GM18507 (cell line): Measurements from ENCODE around the gene ZBTB46.
"Not testable (repeated sequence)": the region's sequence is repeated elsewhere in the genome, so short reads cannot be mapped to it uniquely, and the experiment has no call there.

ENCODE experiments used
- DNase-seq: peaks from one replicate; pipeline ENCODE4 v3.0.0; 2011; ENCODE audit warnings: low read depth; ENCODE audit not compliant: insufficient read length; ENCODE audit errors: extremely low spot score
- FAIRE-seq: peaks from 2 replicates; lab custom pipeline; 2011; peaks lifted over from hg19 to GRCh38; lab: Jason Lieb, UNC

The ZBTB46 gene

DNA sequence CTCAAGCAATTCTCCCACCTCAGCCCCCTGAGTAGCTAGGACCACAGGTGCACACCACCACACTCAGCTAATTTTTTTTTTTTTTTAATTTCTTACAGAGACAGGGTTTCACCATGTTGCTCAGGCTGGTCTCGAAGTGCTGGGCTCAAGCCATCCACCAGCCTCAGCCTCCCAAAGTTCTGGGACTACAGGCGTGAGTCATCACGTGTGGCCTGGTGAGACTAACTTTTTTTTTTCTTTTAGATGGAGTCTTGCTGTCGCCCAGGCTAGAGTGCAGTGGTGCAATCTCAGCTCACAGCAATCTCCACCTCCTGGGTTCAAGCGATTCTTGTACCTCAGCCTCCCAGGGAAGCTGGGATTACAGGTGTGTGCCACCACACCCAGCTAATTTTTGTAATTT lies 31.9 kb downstream of the ZBTB46 start:
- not testable (repeated sequence) for FAIRE-seq, DNase-seq

DNA sequence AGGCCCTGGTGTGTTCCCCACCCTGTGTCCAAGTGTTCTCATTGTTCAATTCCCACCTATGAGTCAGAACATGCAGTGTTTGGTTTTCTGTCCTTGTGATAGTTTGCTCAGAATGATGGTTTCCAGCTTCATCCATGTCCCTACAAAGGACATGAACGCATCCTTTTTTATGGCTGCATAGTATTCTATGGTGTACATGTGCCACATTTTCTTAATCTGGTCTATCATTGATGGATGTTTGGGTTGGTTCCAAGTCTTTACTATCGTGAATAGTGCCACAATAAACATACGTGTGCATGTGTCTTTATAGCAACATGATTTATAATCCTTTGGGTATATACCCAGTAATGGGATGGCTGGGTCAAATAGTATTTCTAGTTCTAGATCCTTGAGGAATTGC lies 33.9 kb downstream of the ZBTB46 start:
- FAIRE-seq, DNase-seq: not testable (repeated sequence)

DNA sequence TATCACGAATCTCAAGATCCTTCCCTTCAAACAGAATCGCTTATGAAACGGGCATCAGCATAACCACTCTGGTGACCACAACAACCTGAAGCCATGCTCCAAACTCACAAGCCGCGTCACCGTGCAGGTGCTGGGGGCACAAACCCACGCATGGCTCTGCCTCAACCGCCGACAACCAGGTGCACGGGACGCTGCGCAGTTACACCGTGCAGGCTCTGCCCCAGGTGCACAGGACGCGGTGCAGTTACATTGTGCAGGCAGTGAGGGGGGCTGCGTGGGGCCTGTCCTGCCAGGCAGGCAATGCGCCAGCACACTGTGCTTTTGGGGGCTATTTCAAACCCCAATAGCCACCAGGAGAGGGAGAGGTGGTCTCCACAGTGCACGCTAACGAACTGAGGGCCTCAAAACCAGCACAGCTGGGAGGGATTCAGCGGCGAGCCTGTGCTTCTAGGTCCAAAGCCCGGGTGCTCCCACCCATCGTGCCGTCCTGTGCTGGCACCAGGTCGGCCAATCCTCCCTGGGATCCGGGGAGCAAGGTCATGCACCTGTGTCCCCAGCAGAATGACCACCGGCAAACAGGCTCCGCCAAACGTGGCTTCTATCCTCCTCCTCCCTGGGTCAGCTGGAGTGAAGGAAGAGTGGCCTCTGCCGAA lies 35.8 kb downstream of the ZBTB46 start:
- DNase-seq (no peak), FAIRE-seq (no peak)

DNA sequence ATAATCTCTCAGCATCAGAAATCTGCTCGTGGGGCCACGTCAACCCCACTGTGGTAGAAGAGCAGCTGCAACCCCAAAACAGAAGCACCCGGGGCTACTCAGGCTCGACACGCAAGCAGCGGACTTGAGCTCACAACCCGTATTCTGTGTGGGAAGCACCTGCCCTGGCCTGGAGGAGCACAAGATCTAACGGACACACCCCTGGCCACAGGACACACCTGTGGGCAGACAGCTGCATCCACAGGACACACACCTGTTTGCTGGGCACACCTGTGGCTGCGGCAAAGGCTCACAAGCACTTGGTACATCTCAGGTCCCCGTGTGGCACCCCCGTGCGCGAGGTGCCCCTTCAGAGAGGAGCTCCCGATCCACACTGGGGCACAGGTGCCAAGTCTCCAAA lies 36.5 kb downstream of the ZBTB46 start:
- DNase-seq (no peak), FAIRE-seq (no peak)

DNA sequence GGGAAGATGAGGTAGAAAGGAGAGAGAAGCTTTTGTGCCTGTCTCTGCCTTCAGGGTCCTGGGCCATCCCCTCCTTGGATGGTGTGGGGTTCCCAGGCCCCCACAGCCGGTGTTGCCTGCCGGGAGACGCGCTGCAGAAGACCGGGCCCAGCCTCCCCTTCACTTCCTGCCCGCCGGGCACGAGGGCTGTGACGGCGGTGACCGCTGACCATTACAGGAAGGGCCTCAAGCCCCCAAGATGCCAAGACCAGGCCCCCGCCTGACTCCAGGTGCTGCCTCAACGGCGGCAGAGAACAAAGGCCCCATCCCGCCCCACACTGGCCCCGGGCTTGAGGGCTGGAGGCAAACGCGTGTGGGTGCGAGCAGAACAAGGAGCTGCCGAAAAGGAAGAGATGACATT lies 38.2 kb downstream of the ZBTB46 start:
- FAIRE-seq (no peak), DNase-seq (no peak)

DNA sequence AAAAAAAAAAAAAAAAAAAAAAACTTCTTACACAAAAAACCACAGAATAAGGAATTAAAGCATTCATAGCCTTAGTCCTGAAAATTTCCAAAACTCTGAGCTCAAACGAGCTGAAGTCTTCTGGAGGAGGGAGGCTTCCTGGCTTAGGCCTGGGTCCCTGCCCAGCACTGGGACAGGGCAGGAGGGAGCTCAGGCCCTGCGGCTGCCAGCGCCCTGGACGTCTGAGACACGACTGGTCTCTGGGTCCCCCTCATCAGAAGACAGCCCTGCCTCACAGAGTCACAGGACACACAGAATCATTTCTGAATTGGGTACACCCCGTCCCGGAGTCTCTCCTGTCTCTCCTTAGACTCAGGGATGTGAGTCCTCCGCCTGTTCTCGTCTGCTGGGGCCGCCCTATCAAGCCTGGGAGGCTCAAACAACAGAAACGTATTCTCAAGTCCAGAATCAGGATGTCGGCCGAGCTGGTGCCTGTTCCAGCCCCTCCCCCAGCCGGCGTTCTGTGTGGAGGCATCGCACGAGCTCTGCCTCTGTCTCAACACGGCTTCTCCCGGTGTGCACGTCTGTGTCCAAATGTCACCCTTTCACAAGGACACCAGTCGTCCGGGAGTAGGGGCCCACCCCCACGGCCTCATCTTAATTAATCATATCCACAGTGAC lies 39.4 kb downstream of the ZBTB46 start:
- DNase-seq, result no peak
- FAIRE-seq, result no peak

DNA sequence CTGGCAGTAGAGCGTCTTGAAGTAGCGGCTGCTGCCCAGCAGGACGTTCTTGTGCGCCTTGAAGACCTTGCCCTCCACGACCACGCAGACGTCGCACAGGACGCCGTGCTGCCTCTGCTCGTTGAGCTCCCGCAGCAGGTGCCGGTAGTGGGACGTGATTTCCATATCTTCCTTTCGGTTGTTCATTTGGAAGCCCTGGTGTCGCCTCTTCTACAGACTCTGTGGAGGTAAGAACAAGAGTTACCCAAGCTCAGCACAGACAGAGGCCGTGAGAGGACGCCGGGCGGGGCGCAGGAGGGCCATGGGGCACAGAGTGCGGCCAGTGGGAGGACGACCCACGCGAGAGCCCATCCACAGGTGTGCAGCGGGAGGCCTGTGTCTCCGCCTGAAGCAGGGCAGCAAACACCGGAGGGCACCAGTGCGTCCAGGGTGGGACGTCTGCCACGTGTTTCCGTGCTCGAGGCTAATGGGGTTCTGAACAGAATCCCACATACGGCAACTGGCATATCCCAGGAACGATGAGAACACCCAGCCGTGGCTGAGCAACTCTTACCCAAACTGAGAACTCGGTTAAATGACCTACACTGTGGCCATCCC lies 40.4 kb downstream of the ZBTB46 start:
- no peak for FAIRE-seq
- DNase-seq, result no peak

DNA sequence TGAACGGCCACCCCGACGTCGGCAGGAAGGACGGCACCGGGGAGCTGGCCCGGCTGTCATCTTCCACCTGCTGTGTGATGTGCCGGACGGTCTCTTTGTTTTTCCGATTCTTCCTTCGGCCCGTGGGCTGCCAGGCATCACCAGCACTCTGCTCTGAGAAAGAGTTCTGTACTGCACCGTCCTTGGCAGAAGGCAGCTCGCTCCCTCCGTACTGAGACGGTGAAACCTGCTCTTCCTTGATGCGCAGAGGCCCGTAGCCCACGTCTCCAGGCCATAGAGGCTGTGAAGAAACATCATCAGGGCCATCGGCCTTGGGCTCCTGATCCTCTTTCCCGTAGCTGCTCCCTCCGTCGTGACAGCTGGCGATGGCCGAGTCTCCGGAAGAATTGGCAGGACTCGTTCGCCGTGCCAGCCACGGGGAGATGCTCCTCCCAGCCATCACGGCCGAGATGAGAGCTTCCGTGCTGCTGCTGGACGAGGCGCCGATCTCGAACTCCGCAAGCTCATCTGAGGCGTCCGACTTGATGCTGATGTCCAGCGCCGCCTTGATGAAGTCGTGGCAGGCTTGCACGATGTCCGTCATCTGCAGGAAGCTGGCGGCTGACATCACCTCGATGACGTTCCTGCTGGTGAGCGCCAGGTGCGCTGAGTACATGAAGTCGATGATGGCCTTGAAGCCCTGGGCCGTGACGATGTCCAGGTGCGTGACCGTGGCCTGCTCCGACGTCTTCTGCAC lies 41.1 kb downstream of the ZBTB46 start:
- no peak for FAIRE-seq
- DNase-seq, result no peak

DNA sequence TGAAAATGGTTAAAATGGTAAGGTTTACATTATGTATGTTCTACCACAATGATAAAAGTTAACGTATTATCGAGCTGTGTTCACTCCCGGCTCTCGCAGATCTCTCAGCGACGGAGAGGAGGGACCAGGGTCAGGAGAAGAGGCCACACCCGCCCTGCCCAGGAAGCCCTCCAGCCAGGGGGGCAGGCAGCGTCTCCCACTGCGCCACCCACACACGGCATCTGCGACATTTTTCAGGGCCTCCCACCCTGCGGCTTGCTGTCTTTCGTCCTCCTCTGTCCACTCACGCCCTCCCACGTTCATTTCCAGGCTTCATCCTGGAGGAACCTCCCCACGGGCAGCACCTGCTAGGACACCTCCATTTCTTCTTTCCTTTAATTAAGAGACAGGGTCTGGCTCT lies 43.3 kb downstream of the ZBTB46 start:
- DNase-seq (no peak), FAIRE-seq (no peak)

DNA sequence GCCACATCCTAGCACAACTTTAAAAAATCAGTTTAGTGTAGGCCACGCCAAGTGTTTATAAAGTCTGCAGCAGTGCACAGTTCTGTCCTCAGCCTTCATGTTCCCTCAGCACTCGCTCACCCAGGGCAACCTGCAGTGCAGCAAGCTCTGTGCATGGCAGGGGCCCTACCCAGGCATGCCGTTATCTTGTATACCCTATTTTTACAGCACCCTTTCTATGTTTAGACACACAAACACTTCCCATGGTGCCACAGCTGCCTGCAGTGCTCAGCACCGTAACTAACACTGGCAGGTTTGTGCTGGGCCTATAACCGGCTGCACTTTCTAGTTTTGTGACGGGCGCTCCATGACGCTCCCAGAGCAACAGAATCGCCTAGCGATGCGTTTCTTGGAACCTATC lies 43.8 kb downstream of the ZBTB46 start:
- FAIRE-seq, result no peak

DNA sequence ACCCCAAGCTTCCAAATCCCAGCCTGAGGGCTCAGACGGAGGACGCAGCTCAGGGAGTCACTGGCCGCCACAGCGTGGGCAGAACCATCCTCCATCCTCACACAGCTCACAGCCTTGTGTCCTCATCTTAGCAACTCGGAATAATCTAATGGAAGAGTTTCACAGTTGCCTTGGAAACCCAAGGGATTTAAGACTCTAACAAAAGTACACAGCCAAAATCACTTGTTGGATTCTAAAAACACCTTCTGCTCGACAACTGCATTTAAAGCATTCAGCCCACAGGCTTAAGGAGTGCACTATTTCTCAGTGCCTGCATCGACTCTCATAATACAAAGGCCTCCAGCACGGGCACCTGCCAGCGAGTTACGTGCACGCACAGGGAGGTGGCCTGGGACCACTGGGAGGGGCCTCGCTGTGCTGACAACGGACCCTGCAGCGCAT lies 45.4 kb downstream of the ZBTB46 start:
- DNase-seq (no peak), FAIRE-seq (no peak)

More for the DNA sequence above, 43.8 kb downstream of the ZBTB46 start:
- no peak for DNase-seq

DNA sequence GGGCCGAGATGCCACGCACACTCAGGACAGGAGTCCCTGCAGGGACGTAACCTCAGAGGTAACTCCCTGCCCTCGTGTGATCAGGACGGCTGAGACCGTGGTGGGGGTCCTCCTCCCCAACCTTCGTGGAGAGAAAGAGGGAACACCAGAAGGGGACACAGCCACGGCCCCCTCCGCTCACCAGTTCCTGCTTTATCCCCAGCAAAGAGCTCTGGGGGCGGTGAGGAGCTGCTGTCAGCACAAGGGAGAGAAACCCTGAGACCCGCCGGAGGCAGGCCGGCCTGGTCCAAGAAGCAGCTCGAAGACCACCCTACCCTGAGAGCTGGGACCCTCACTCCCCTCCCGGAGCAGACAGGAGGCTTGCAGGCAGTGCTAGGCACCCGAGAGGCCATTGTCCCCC lies 47.1 kb downstream of the ZBTB46 start:
- FAIRE-seq, result no peak

DNA sequence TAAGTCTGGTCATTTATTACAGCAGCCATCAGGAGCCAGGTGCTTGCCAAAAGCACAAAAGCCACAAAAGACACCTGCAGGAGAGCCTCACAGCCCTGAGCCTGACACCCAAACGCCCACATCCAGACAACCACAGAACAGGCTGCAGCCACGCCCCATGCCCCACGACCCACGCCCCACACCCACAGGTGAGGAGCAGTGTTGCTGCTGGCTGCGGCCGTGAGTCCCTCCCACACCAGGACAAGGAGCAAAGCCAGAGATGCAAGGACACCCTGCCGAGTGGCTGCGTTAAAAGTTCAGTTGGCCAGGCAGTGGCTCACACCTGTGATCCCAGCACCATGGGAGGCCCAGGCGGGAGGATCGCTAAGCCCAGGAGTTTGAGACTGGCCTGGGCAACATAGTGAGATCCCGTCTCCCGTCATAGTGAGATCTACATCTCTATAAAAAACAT lies 48.5 kb downstream of the ZBTB46 start:
- FAIRE-seq (no peak), DNase-seq (no peak)

More for the DNA sequence above, 47.1 kb downstream of the ZBTB46 start:
- DNase-seq, result no peak

DNA sequence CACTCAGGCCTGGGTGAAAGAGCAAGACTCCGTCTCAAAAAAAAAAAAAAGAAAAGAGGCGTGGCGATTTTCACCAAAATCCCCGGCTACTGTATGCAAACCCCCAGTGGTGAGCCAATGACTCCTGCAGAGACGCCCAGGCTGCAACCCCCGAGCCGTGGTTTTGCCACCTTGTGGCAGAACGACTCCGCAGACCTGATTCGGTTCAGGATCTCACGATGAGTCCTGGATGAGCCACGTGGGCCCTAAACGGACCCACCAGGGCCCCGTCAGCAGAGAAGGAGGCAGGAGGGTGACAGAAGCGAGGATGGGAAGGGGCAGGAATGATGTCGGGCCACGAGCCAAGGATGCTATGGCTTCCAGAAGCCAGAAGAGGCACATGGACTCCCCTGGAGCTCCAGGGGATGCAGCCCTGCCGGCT lies 49.0 kb downstream of the ZBTB46 start:
- DNase-seq, result no peak
- no peak for FAIRE-seq

DNA sequence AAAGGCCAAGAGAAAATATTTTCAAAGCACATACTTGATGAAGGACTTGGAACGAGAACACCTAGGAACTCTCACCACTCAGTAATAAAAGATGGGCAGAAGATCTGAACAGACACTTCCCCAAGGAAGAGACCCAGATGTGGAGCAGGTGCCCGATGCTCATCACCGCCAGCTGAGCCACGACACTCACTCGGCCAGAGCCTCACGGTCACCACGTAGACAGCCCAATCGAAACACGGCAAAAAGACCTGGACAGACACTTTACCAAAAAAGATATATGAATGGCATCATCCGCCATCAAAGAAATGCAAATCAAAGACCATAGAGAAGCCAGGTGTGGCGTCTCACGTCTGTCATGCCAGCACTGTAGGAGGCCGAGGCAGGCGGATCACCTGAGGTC lies 49.9 kb downstream of the ZBTB46 start:
- DNase-seq, result no peak
- no peak for FAIRE-seq

DNA sequence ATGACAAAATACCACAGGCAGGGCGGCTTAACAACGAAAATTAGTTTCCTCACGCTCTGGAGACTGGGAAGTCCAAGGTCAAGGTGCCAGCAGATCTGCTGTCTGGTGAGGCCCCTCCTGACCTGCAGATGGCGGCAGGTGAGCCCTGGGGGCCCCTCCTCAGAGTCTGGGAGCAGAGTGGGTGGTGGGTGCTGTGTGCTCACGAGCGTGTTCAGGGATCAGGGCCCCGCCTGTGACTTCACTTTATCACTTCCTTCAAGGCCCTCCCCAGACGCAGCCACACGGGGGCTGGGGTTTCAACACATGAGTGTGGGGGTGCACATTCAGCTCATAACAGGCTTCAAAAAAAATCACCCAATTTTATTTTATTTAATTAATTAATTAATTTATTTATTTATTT lies 52.2 kb downstream of the ZBTB46 start:
- DNase-seq (no peak), FAIRE-seq (no peak)

DNA sequence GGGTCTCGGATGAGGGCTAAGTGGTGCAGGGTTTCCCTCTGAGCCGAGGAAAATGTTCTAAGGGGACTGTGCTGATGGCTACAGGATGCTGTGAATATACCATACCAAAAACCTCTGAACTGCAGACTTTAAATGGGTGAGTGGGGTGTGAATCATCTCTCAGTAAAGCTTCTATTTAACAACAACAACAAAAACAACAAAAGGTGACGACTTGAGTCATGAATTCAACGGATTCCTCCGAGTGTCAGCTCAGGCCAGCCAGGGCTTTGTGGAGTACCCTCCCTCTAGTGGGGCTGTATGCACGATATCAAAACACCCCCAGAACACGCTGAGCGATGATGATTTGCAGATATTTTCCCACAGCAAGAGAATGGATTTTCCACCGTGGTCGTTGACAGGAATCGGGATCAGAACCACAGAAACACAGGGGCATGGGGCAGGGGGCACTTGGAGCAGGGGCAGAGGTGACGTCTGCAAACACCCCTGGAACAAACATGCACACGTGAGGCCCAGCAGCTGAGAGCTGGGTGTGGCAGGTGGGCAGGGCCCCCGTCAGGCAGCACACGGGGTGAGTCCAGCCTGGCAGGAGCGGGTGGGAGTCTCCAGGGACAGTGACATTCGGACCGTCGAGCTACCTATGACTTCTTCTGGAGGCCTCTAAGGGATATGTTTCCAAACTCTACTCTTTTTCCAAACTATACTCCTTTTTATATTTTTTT lies 52.9 kb downstream of the ZBTB46 start:
- FAIRE-seq (no peak), DNase-seq (no peak)

DNA sequence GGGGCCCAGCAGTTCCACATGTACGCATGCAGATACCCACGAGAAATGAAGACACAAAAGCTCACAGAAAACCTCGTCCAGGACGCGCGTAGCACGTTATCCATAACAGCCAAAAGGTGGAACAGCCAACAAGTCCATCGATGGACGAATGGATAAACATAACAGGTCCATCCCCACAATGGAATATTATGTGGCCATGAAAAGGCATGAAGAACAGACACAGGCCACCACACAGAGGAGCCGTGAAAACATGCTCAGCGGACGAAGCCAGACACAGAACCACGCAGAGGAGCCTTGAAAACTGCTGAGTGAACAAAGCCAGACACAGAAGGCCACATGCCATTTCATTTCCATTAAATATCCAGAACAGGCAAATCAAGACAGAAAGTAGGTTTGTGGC lies 53.5 kb downstream of the ZBTB46 start:
- DNase-seq (no peak), FAIRE-seq (no peak)

DNA sequence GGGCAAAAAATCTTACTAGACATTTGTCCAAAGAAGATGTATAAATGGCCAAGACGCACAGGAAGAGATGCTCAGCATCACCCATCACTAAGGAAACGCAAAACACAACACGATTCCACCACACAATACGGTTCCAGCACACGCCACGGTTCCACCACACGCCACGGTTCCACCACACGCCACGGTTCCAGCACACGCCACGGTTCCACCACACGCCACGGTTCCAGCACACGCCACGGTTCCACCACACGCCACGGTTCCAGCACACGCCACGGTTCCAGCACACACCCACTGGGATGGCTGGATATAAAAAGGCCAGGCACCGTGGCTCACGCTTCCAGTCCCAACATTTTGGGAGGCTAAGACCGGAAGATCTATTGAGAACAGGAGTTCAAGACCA lies 54.2 kb downstream of the ZBTB46 start:
- not testable (repeated sequence) for FAIRE-seq, DNase-seq
